Uterus (tissue), 4 donors: ENCODE results near the gene REN. TPM values are rescaled to one million over a fixed set of nuclear protein-coding genes. Genes with fewer than 3 reads are reported as not detected.

Experiments used
- DNase-seq, 2 donors: peaks; one replicate each; pipeline ENCODE4 v3.0.0-alpha.2; 2019 to 2020
- H3K27ac ChIP-seq, 2 donors: fragments of 200-600 bp; sonication (generic); 1 replicate in 1 of 2; 2 replicates in 1 of 2; pipeline ENCODE4 v1.5.1; 2016 to 2018
- H3K27me3 ChIP-seq, 2 donors: fragments of 200-600 bp; sonication (generic); one replicate each; pipeline ENCODE4 v1.5.1; 2018 to 2019; ENCODE audit warnings: control low read depth in 1 of 2
- H3K36me3 ChIP-seq, 2 donors: fragments of 200-600 bp; sonication (generic); one replicate each; pipeline ENCODE4 v1.5.1; 2019; ENCODE audit warnings: control low read depth in 1 of 2
- H3K4me1 ChIP-seq, 2 donors: fragments of 200-600 bp; sonication (generic); one replicate each; pipeline ENCODE4 v1.5.1; 2018 to 2019; ENCODE audit warnings: control low read depth in 1 of 2
- H3K4me3 ChIP-seq, 2 donors: fragments of 200-600 bp; sonication (generic); 1 replicate in 1 of 2; 2 replicates in 1 of 2; pipeline ENCODE4 v1.5.1; 2018 to 2019; ENCODE audit warnings: mild to moderate bottlenecking in 1 of 2
- H3K9me3 ChIP-seq, 2 donors: fragments of 200-600 bp; sonication (generic); one replicate each; pipeline ENCODE4 v1.5.1; 2019; ENCODE audit warnings: control low read depth in 1 of 2
- CTCF ChIP-seq, 4 experiments: fragments of 200-600 bp in 2 of 4; fragments of 450-650 bp in 2 of 4; sonication (generic) in 2 of 4; IDR thresholded peaks; one replicate each; pipeline ENCODE4 v1.5.1; 2016 to 2019; ENCODE audit warnings: antibody characterized with exemption in 4 of 4, mild to moderate bottlenecking in 2 of 4, moderate library complexity in 1 of 4
- POLR2A ChIP-seq, 2 donors: fragments of 450-650 bp; IDR thresholded peaks; one replicate each; pipeline ENCODE4 v1.6.1; 2016; ENCODE audit warnings: antibody characterized with exemption in 2 of 2, mild to moderate bottlenecking in 1 of 2, moderate library complexity in 1 of 2
- intact Hi-C: fragments of 100-400 bp; cut with DNase I; formaldehyde crosslinking; loops from one replicate; pipeline ENCODE4 v1.15.1; 2023; ENCODE audit warnings: low total_unique reads
- total RNA-seq, 4 donors: library from RNA; depleted of rRNA in 3 of 4; stranded (reverse); fragments of >200 nt in 3 of 4; gene quantifications; one replicate each; pipeline versions ENCODE4 v1.1.0 to v1.2.4, GENCODE V29; 2014 to 2023
- donor health status: DM: yes; HTN: yes; CAD: no.

REN gene
- total RNA-seq, 4 donors from 2014 or later, result 6.8 to 9.4 TPM; not detected in 2

GRCh38 chr1:204134103-204134502, 32.0 kb downstream of the REN start:
- peaks cover 9 to 22% of the 10 kb centered on the region in 2 donors for H3K4me1 ChIP-seq
- H3K9me3 ChIP-seq, result no peaks in the 10 kb centered on the region
- DNase-seq, result no peak
- intact Hi-C loops, result no loop called here
- no peak overlapping the region for H3K27ac ChIP-seq
- no peaks in the 10 kb centered on the region for H3K27me3 ChIP-seq
- no peak for TF ChIP-seq CTCF (IDR thresholded peaks at IDR 0.05)
- no peak for TF ChIP-seq POLR2A (IDR thresholded peaks at IDR 0.05)
- no peak overlapping the region for H3K4me3 ChIP-seq
- H3K36me3 ChIP-seq, result no peaks in the 10 kb centered on the region

GRCh38 chr1:204132718-204133117, 33.4 kb downstream of the REN start:
- H3K4me1 ChIP-seq, result peaks cover 11 to 22% of the 10 kb centered on the region in 2 donors

GRCh38 chr1:204131978-204132377, 34.2 kb downstream of the REN start:
- Histone ChIP-seq H3K4me1 (peaks cover 19 to 26% of the 10 kb centered on the region in 2 donors), H3K4me3 (no peak overlapping the region), H3K9me3 (no peaks in the 10 kb centered on the region), H3K36me3 (no peaks in the 10 kb centered on the region), H3K27ac (peak overlapping the region; percentile 76 to 82), H3K27me3 (no peaks in the 10 kb centered on the region)
- TF ChIP-seq POLR2A (IDR thresholded peaks at IDR 0.05) (no peak), CTCF (IDR thresholded peaks at IDR 0.05) (no peak)
- intact Hi-C loops, result no loop called here
- DNase-seq, result no peak

More at GRCh38 chr1:204132718-204133117, 33.4 kb downstream of the REN start:
- Histone ChIP-seq H3K27ac (no peak overlapping the region), H3K36me3 (no peaks in the 10 kb centered on the region), H3K27me3 (no peaks in the 10 kb centered on the region), H3K4me3 (no peak overlapping the region), H3K9me3 (no peaks in the 10 kb centered on the region)
- intact Hi-C loops, result no loop called here
- DNase-seq, result no peak
- TF ChIP-seq POLR2A (IDR thresholded peaks at IDR 0.05) (no peak), CTCF (IDR thresholded peaks at IDR 0.05) (no peak)

- H3K27ac ChIP-seq, result peak overlapping the region; percentile 76 to 82
- intact Hi-C loops, result no loop called here
- DNase-seq, result peak; percentile 87
- no peaks in the 10 kb centered on the region for H3K9me3 ChIP-seq
- H3K4me1 ChIP-seq, result peaks cover 22 to 32% of the 10 kb centered on the region in 2 donors
- no peaks in the 10 kb centered on the region for H3K36me3 ChIP-seq
- TF ChIP-seq POLR2A (IDR thresholded peaks at IDR 0.05) (no peak), CTCF (IDR thresholded peaks at IDR 0.05) (peak in 1 of 4 experiments; percentile 10)
- no peaks in the 10 kb centered on the region for H3K27me3 ChIP-seq
- no peak overlapping the region for H3K4me3 ChIP-seq
Measured at GRCh38 chr1:204130981-204131892, 34.9 kb downstream of the REN start.

GRCh38 chr1:204130178-204130577, 36.0 kb downstream of the REN start:
- peak; percentile 45 to 50 for DNase-seq

More at GRCh38 chr1:204130178-204130577, 36.0 kb downstream of the REN start:
- H3K27ac ChIP-seq, result peak overlapping the region; percentile 76 to 82
- no peaks in the 10 kb centered on the region for H3K36me3 ChIP-seq
- TF ChIP-seq CTCF (IDR thresholded peaks at IDR 0.05) (no peak), POLR2A (IDR thresholded peaks at IDR 0.05) (no peak)
- H3K9me3 ChIP-seq, result no peaks in the 10 kb centered on the region
- no peaks in the 10 kb centered on the region for H3K27me3 ChIP-seq
- H3K4me3 ChIP-seq, result no peak overlapping the region
- peaks cover 22 to 32% of the 10 kb centered on the region in 2 donors for H3K4me1 ChIP-seq
- intact Hi-C loops, result no loop called here
